ENCODE measurements around the gene RILP. TPM values are rescaled to one million over a fixed set of nuclear protein-coding genes. Genes with fewer than 3 reads are reported as not detected.
A peak's percentile ranks its signal among the peaks of the same experiment; 100 is the strongest.

The RILP gene
- total and polyA plus RNA-seq, 10 of the 15 experiments (the other 5 are each of a cell fraction or from before 2014, with no cell fraction given): 0.60 to 6.1 (median 3.3) TPM; not detected in 1

DNA sequence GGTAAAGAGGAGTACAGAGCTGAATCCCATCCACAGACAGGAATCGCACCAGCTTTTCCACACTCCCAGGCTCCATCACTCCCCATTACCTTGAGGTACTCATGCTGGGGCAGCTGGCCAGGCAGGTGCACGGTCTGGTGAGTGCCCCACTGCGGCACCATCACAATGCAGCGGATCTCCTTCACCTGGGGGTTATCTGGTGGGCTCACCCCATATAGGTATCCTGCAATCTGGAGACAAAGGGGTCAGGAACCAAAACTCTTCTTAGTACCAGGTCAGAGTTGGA lies 1.8 kb upstream of the RILP start:
- Histone ChIP-seq H3K79me2 (ENCODE audit: control insufficient read depth, insufficient read depth, low read length) (no peaks in the 10 kb centered on the region), H3K9me3 (replicated peaks; ENCODE audit: control insufficient read depth, insufficient read depth, low read length) (no peaks in the 10 kb centered on the region), H3K9ac (ENCODE audit: control insufficient read depth, insufficient read depth, low read length) (no peak overlapping the region), H3K27me3 (replicated peaks in 1 of 2; ENCODE audit: control insufficient read depth in 2 of 2, insufficient read depth in 2 of 2, low read length in 1 of 2) (no peaks in the 10 kb centered on the region), H3K4me1 (ENCODE audit: control insufficient read depth, insufficient read depth, low read length) (peaks cover 15% of the 10 kb centered on the region), H3K4me3 (no peak overlapping the region), H3K27ac (ENCODE audit: control insufficient read depth, insufficient read depth) (no peak overlapping the region), H4K20me1 (ENCODE audit: control insufficient read depth, insufficient read depth) (no peaks in the 10 kb centered on the region), H2AFZ (ENCODE audit: control insufficient read depth, low read depth, low read length) (no peak overlapping the region), H3K4me2 (ENCODE audit: control insufficient read depth, insufficient read depth) (no peak overlapping the region), H3K36me3 (ENCODE audit: control insufficient read depth in 2 of 2, insufficient read depth in 2 of 2, low read length in 1 of 2) (peaks cover 26 to 36% of the 10 kb centered on the region in 2 experiments)
- ChIA-PET CTCF (interaction anchor here (0.8 to 2.1 kb wide), 2 partner anchors 18 to 48 kb away, joined by 3 to 11 read pairs; no protein-coding TSS in a partner anchor), SMC1A (ENCODE audit: uncharacterized antibody, unreplicated experiment) (no interaction called here), POLR2A (interaction anchor here (0.6 kb wide), 1 partner anchor 14 kb away, joined by 4 read pairs; no protein-coding TSS in a partner anchor), RAD21 (ENCODE audit: unreplicated experiment) (interaction anchor here (1.3 kb wide), 1 partner anchor 77 kb away, joined by 4 read pairs; no protein-coding TSS in a partner anchor)
- no peak for FAIRE-seq
- in situ Hi-C loops (cut with MboI) (no loop called here), intact Hi-C loops (cut with micrococcal nuclease; ENCODE audit: unreplicated experiment) (no loop called here)
- no peak for ATAC-seq
- TF ChIP-seq NR2F1 (conservative IDR thresholded peaks at IDR 0.05) (no peak), NFYB (IDR thresholded peaks at IDR 0.05; ENCODE audit: insufficient read depth, low read depth, low read length) (no peak), POLR2A (IDR thresholded peaks at IDR 0.05; ENCODE audit: low read depth, low read length) (0 out of 2 replicates have a peak, but pooled peaks have one; percentile 29)
- TF ChIP-seq, protein P1, sequence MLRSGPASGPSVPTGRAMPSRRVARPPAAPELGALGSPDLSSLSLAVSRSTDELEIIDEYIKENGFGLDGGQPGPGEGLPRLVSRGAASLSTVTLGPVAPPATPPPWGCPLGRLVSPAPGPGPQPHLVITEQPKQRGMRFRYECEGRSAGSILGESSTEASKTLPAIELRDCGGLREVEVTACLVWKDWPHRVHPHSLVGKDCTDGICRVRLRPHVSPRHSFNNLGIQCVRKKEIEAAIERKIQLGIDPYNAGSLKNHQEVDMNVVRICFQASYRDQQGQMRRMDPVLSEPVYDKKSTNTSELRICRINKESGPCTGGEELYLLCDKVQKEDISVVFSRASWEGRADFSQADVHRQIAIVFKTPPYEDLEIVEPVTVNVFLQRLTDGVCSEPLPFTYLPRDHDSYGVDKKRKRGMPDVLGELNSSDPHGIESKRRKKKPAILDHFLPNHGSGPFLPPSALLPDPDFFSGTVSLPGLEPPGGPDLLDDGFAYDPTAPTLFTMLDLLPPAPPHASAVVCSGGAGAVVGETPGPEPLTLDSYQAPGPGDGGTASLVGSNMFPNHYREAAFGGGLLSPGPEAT (IDR thresholded peaks at IDR 0.05; ENCODE audit: low read depth): no peak
- TF ChIP-seq, protein P2, sequence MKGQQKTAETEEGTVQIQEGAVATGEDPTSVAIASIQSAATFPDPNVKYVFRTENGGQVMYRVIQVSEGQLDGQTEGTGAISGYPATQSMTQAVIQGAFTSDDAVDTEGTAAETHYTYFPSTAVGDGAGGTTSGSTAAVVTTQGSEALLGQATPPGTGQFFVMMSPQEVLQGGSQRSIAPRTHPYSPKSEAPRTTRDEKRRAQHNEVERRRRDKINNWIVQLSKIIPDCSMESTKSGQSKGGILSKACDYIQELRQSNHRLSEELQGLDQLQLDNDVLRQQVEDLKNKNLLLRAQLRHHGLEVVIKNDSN (IDR thresholded peaks at IDR 0.05; ENCODE audit: borderline replicate concordance, extremely low read length, insufficient read depth, low read depth, low read length): no peak
- no peak for DNase-seq (ENCODE audit: low read depth, low spot score)
- BruUV-seq (replicated peaks): no TSS peak
- 100% methylated on average over 4 of the region's 4 CpGs for WGBS (ENCODE audit: insufficient coverage, insufficient replicate concordance, low lambda C conversion rate, missing lambda C conversion rate)

All from GM12878 (cell line).